Measurements from ENCODE around the gene INF2.
A peak's percentile ranks its signal among the peaks of the same experiment; 100 is the strongest.

Gene INF2

DNA sequence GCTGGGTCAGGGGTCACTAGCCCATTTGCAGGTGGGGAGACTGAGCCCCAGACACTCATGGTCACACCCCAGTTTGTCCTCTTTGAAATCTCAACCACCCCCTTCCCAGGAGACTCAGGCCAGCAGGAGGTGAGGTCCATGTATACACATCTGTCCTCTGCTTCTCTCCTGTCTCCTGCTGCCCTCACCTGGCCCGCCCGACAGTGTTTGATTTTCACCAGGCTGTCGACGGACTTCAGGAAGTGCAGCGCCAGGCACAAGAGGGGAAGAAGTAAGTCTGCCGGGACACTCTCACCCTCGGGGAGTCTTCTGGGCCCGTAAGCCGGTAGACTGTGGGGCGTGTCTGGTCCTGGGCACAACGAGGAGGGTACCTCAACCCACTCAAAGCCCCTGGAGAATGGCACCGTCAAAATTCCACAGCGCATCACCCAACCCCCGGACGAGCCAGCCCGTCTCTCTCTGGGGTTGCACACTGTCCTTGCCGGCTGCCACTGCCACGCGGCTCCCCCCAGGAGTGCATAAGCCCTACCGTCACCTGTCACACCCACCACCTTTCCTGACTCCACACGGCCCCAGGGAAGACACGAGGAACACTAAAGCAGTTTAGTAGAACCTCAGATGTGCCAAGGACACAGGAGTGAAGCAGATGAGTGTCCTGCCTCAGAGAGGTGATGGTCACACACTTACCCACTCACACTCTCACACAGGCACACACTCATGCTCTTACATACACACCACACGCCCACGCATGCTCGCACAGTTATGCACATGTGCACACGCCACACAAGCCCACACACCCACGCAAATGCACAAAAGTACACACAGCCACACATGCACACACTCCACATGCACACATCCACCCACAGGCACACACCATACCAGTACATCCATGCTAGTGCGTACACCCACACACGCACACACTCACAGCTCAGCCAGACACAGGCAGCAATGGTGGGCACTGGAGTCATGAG, 50.4 kb downstream of the INF2 start:
- Histone ChIP-seq H3K4me2 (ENCODE audit: low read length, poor library complexity, severe bottlenecking) (no peak overlapping the region), H3K23ac (ENCODE audit: low read length in 2 of 2) (no peak overlapping the region), H3K4me1 (ENCODE audit: control insufficient read depth, insufficient read depth, low read depth, low read length) (peaks cover 14% of the 10 kb centered on the region), H3K27ac (ENCODE audit: low read length, poor library complexity, severe bottlenecking) (no peak overlapping the region), H3K4me3 (ENCODE audit: insufficient read depth in 1 of 2, low read depth in 1 of 2, low read length in 2 of 2) (no peak overlapping the region), H2AK5ac (ENCODE audit: low read length, severe bottlenecking) (no peak overlapping the region), H2BK15ac (ENCODE audit: low read depth, poor library complexity, severe bottlenecking) (peak overlapping the region; percentile 55), H3K27me3 (ENCODE audit: control insufficient read depth in 1 of 2, insufficient read depth in 1 of 2, low read length in 2 of 2) (peaks cover 7 to 11% of the 10 kb centered on the region in 2 experiments), H3K18ac (ENCODE audit: low read depth in 1 of 2, low read length in 2 of 2) (peak overlapping the region in 1 of 2 experiments; percentile 42), H4K91ac (ENCODE audit: low read length) (peak overlapping the region; percentile 1), H2BK120ac (ENCODE audit: low read depth, low read length) (no peak overlapping the region), H3K79me1 (replicated peaks; ENCODE audit: low read length, poor library complexity, severe bottlenecking) (no peaks in the 10 kb centered on the region), H2BK5ac (ENCODE audit: low read depth, low read length, poor library complexity, severe bottlenecking) (no peak overlapping the region), H3K36me3 (ENCODE audit: control insufficient read depth in 1 of 2, insufficient read depth in 2 of 2, low read depth in 1 of 2, low read length in 2 of 2) (peaks cover 0 to 24% of the 10 kb centered on the region in 2 experiments), H3K4ac (ENCODE audit: low read depth in 1 of 2, low read length in 2 of 2) (no peak overlapping the region), H3K9me3 (ENCODE audit: control insufficient read depth, low read length) (no peaks in the 10 kb centered on the region), H2AFZ (ENCODE audit: low read depth, low read length) (no peak overlapping the region), H3K9ac (ENCODE audit: low read length) (no peak overlapping the region), H2BK12ac (ENCODE audit: low read length in 2 of 2) (peak overlapping the region in 1 of 2 experiments; percentile 17), H3K14ac (ENCODE audit: low read length in 2 of 2) (peak overlapping the region in 1 of 2 experiments; percentile 59), H4K8ac (ENCODE audit: low read length) (no peak overlapping the region)
- WGBS = 90% methylated on average over 29 of the region's 29 CpGs
- DNase-seq = no peak

DNA sequence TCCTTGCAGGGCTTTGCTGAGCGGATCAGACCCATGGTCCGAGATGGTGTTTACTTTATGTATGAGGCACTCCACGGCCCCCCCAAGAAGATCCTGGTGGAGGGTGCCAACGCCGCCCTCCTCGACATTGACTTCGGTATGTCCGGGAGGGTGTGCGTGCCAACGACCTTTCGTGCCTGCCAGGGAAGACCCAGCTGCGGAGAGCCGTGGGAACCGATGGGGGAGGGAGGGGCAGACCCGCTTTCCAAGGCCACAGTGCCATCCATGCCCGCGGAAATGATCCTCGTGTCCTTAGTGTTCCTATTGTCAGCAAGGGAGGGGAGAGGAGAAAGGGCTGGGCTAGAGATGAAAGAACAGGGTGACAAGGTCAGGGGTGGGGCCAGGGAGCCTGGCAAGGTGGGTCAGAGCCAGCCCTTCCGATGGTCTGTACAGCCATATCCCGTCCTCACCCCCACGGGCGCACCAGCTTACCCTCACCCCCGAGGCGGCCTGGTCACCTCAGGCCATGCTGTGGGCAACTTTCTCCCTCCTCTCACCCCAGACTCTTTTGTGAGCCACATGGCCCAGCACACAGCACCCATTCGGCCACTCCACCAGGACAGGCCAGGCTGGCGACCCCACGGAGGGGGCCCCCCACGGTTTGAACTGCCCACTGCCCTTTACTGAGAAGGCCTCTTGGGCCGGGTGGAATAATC, 51.8 kb downstream of the INF2 start:
- Histone ChIP-seq H2AK5ac (ENCODE audit: low read length, severe bottlenecking) (no peak overlapping the region), H3K14ac (ENCODE audit: low read length in 2 of 2) (no peak overlapping the region), H3K18ac (ENCODE audit: low read depth in 1 of 2, low read length in 2 of 2) (no peak overlapping the region), H2AFZ (ENCODE audit: low read depth, low read length) (no peak overlapping the region), H3K36me3 (ENCODE audit: control insufficient read depth in 1 of 2, insufficient read depth in 2 of 2, low read depth in 1 of 2, low read length in 2 of 2) (peaks cover 0 to 24% of the 10 kb centered on the region in 2 experiments), H2BK12ac (ENCODE audit: low read length in 2 of 2) (peak overlapping the region in 1 of 2 experiments; percentile 31), H3K27ac (ENCODE audit: low read length, poor library complexity, severe bottlenecking) (no peak overlapping the region), H3K4ac (ENCODE audit: low read depth in 1 of 2, low read length in 2 of 2) (no peak overlapping the region), H2BK15ac (ENCODE audit: low read depth, poor library complexity, severe bottlenecking) (no peak overlapping the region), H2BK120ac (ENCODE audit: low read depth, low read length) (no peak overlapping the region), H3K9me3 (ENCODE audit: control insufficient read depth, low read length) (no peaks in the 10 kb centered on the region), H3K4me2 (ENCODE audit: low read length, poor library complexity, severe bottlenecking) (no peak overlapping the region), H3K4me1 (ENCODE audit: control insufficient read depth, insufficient read depth, low read depth, low read length) (peaks cover 6% of the 10 kb centered on the region), H3K27me3 (ENCODE audit: control insufficient read depth in 1 of 2, insufficient read depth in 1 of 2, low read length in 2 of 2) (peaks cover 7 to 10% of the 10 kb centered on the region in 2 experiments), H3K79me1 (replicated peaks; ENCODE audit: low read length, poor library complexity, severe bottlenecking) (no peaks in the 10 kb centered on the region), H4K8ac (ENCODE audit: low read length) (no peak overlapping the region), H3K9ac (ENCODE audit: low read length) (no peak overlapping the region), H4K91ac (ENCODE audit: low read length) (no peak overlapping the region), H3K23ac (ENCODE audit: low read length in 2 of 2) (no peak overlapping the region), H2BK5ac (ENCODE audit: low read depth, low read length, poor library complexity, severe bottlenecking) (no peak overlapping the region), H3K4me3 (ENCODE audit: insufficient read depth in 1 of 2, low read depth in 1 of 2, low read length in 2 of 2) (peak overlapping the region in 1 of 2 experiments; percentile 7)
- 94% methylated on average over 29 of the region's 29 CpGs for whole genome bisulfite sequencing
- DNase-seq = no peak

- Histone ChIP-seq H2BK12ac (ENCODE audit: low read length in 2 of 2) (peak overlapping the region in 1 of 2 experiments; percentile 12), H2BK5ac (ENCODE audit: low read depth, low read length, poor library complexity, severe bottlenecking) (no peak overlapping the region), H3K27ac (ENCODE audit: low read length, poor library complexity, severe bottlenecking) (no peak overlapping the region), H2BK15ac (ENCODE audit: low read depth, poor library complexity, severe bottlenecking) (no peak overlapping the region), H3K27me3 (ENCODE audit: control insufficient read depth in 1 of 2, insufficient read depth in 1 of 2, low read length in 2 of 2) (peaks cover 7 to 10% of the 10 kb centered on the region in 2 experiments), H2BK120ac (ENCODE audit: low read depth, low read length) (no peak overlapping the region), H4K91ac (ENCODE audit: low read length) (peak overlapping the region; percentile 58), H3K4ac (ENCODE audit: low read depth in 1 of 2, low read length in 2 of 2) (no peak overlapping the region), H3K79me1 (replicated peaks; ENCODE audit: low read length, poor library complexity, severe bottlenecking) (no peaks in the 10 kb centered on the region), H3K23ac (ENCODE audit: low read length in 2 of 2) (no peak overlapping the region), H3K18ac (ENCODE audit: low read depth in 1 of 2, low read length in 2 of 2) (peak overlapping the region in 1 of 2 experiments; percentile 5), H3K14ac (ENCODE audit: low read length in 2 of 2) (no peak overlapping the region), H2AFZ (ENCODE audit: low read depth, low read length) (no peak overlapping the region), H3K9ac (ENCODE audit: low read length) (no peak overlapping the region), H3K9me3 (ENCODE audit: control insufficient read depth, low read length) (no peaks in the 10 kb centered on the region), H3K4me1 (ENCODE audit: control insufficient read depth, insufficient read depth, low read depth, low read length) (peaks cover 4% of the 10 kb centered on the region), H4K8ac (ENCODE audit: low read length) (no peak overlapping the region), H3K4me2 (ENCODE audit: low read length, poor library complexity, severe bottlenecking) (no peak overlapping the region), H3K36me3 (ENCODE audit: control insufficient read depth in 1 of 2, insufficient read depth in 2 of 2, low read depth in 1 of 2, low read length in 2 of 2) (peaks cover 0 to 24% of the 10 kb centered on the region in 2 experiments), H2AK5ac (ENCODE audit: low read length, severe bottlenecking) (no peak overlapping the region), H3K4me3 (ENCODE audit: insufficient read depth in 1 of 2, low read depth in 1 of 2, low read length in 2 of 2) (no peak overlapping the region)
- no peak for DNase-seq
- 89% methylated on average over 23 of the region's 23 CpGs for WGBS
Measured at GRCh38 chr14:104741803-104742251, 52.4 kb downstream of the INF2 start.

Data from mesenchymal stem cell (in vitro differentiated cells and primary cell).